Neural crest cell (in vitro differentiated cells): Measurements from ENCODE around the gene VIT. TPM values are rescaled to one million over a fixed set of nuclear protein-coding genes. Genes with fewer than 3 reads are reported as not detected.

Experiments
- DNase-seq: peaks from one replicate; pipeline ENCODE4 v3.0.0; 2021; ENCODE audit warnings: low read depth, mixed read lengths, low spot score
- H3K27ac Mint-ChIP-seq: one replicate; pipeline ENCODE4 v1.8.0; 2021; ENCODE audit warnings: mild to moderate bottlenecking, mixed read lengths; ENCODE audit not compliant: unreplicated experiment
- H3K27me3 Mint-ChIP-seq: 2 replicates; pipeline ENCODE4 v1.8.0; 2021; ENCODE audit warnings: low read depth, mild to moderate bottlenecking, mixed read lengths
- H3K36me3 Mint-ChIP-seq: 2 replicates; pipeline ENCODE4 v1.8.0; 2021; ENCODE audit warnings: low read depth, mild to moderate bottlenecking, mixed read lengths
- H3K4me1 Mint-ChIP-seq: 2 replicates; pipeline ENCODE4 v1.8.0; 2021; ENCODE audit warnings: mixed read lengths
- H3K4me3 Mint-ChIP-seq: one replicate; pipeline ENCODE4 v1.8.0; 2021; ENCODE audit warnings: mild to moderate bottlenecking, mixed read lengths
- H3K9me3 Mint-ChIP-seq: 2 replicates; pipeline ENCODE4 v1.8.0; 2021; ENCODE audit warnings: mixed read lengths
- CTCF ChIP-seq: fragments of 200-600 bp; sonication (generic); conservative IDR thresholded peaks from 2 replicates; pipeline ENCODE4 v1.5.0; 2021; ENCODE audit warnings: antibody characterized with exemption, mild to moderate bottlenecking
- total RNA-seq: library from RNA; stranded (reverse); gene quantifications from 2 replicates; pipeline ENCODE4 v1.2.1, GENCODE V29; 2021

The VIT gene
- total RNA-seq, 1 donor from 2014 or later = not detected

- no peaks in the 10 kb centered on the region for H3K9me3 Mint-ChIP-seq
- peaks cover 14% of the 10 kb centered on the region for H3K4me1 Mint-ChIP-seq
- TF ChIP-seq CTCF = no peak
- H3K4me3 Mint-ChIP-seq = no peak overlapping the region
- peaks cover 2% of the 10 kb centered on the region for H3K36me3 Mint-ChIP-seq
- no peak for DNase-seq
- H3K27me3 Mint-ChIP-seq = no peaks in the 10 kb centered on the region
- H3K27ac Mint-ChIP-seq = no peak overlapping the region
Measured at GRCh38 chr2:36731941-36732672, 35.6 kb downstream of the VIT start.

DNA sequence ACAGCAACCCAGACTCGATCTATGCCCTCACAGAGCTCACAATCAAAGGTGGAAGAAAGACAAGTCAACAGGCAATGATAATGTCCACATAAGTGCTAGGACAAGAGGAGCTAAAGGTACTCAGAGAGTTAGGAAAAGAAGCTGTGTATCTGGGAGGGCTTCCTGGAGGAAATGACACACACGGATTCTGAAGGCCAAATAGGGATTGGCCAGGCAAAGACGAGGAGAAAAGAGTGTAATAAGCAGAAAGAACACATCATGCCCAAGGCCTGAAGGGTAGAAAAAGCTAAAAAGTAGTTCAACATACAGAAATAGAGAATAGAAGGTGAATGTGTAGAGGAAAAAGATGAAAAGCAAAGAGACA lies 36.1 kb downstream of the VIT start:
- peaks cover 14% of the 10 kb centered on the region for H3K4me1 Mint-ChIP-seq
- no peak overlapping the region for H3K4me3 Mint-ChIP-seq
- no peak overlapping the region for H3K27ac Mint-ChIP-seq
- no peak for TF ChIP-seq CTCF
- no peaks in the 10 kb centered on the region for H3K27me3 Mint-ChIP-seq
- DNase-seq = no peak
- no peaks in the 10 kb centered on the region for H3K9me3 Mint-ChIP-seq
- H3K36me3 Mint-ChIP-seq = peaks cover 2% of the 10 kb centered on the region

- no peak for TF ChIP-seq CTCF
- no peaks in the 10 kb centered on the region for H3K9me3 Mint-ChIP-seq
- peaks cover 2% of the 10 kb centered on the region for H3K36me3 Mint-ChIP-seq
- no peak for DNase-seq
- no peak overlapping the region for H3K4me3 Mint-ChIP-seq
- H3K27ac Mint-ChIP-seq = no peak overlapping the region
- H3K27me3 Mint-ChIP-seq = no peaks in the 10 kb centered on the region
- H3K4me1 Mint-ChIP-seq = peaks cover 14% of the 10 kb centered on the region
Measured at GRCh38 chr2:36733215-36733614, 36.7 kb downstream of the VIT start.

DNA sequence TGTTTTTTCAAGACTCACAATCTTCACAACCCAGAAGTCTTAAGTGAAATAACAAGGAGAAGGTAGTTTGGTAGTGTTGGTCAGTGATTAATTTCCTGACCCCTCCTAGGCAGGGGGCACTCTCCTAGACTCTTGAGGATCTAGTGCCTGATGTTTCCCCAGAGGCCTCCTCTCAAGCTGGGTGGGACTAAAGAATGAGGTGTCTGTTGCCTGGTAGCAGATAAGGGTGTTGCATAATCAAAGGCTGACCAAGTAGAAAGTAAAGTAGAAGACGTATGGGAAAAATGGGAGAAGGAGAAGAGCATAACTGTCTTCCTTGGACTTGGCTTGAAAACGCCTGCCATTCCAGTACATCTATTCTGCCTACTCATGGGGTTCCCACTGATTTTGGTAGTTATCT lies 37.8 kb downstream of the VIT start:
- H3K4me3 Mint-ChIP-seq = no peak overlapping the region
- H3K9me3 Mint-ChIP-seq = no peaks in the 10 kb centered on the region
- no peak overlapping the region for H3K27ac Mint-ChIP-seq
- DNase-seq = no peak
- peaks cover 2% of the 10 kb centered on the region for H3K36me3 Mint-ChIP-seq
- no peak for TF ChIP-seq CTCF
- peaks cover 14% of the 10 kb centered on the region for H3K4me1 Mint-ChIP-seq
- no peaks in the 10 kb centered on the region for H3K27me3 Mint-ChIP-seq

- Mint-ChIP-seq H3K4me3 (no peak overlapping the region), H3K36me3 (no peaks in the 10 kb centered on the region), H3K27ac (no peak overlapping the region), H3K4me1 (peaks cover 7% of the 10 kb centered on the region), H3K27me3 (peaks cover 3% of the 10 kb centered on the region), H3K9me3 (no peaks in the 10 kb centered on the region)
- no peak for TF ChIP-seq CTCF
- DNase-seq = no peak
Measured at GRCh38 chr2:36737131-36737750, 40.7 kb downstream of the VIT start.
